Panc1 (cell line): Measurements from ENCODE around the gene CREB5. TPM values are rescaled to one million over a fixed set of nuclear protein-coding genes. Genes with fewer than 3 reads are reported as not detected.

Source experiments
- ATAC-seq: fragments of 200-7000 bp; cut with Tn5 transposase; 2 replicates; pipeline ENCODE4 v1.9.1; 2020; ENCODE audit warnings: mild to moderate bottlenecking, moderate library complexity
- BruUV-seq: library from RNA; stranded (reverse); fragments of 400-500 nt; replicated peaks from 2 replicates; lab custom pipeline; 2021; lab: Mats Ljungman, UMichigan
- CTCF ChIA-PET: fragments of 300-600 bp; sonication (Branson Sonifier 250); formaldehyde crosslinking; loops from one replicate; lab custom pipeline; 2022; ENCODE audit warnings: antibody characterized with exemption; lab: Charles Lee
- POLR2A ChIA-PET: fragments of 300-600 bp; sonication (Branson Sonifier 250); formaldehyde crosslinking; loops from one replicate; lab custom pipeline; 2022; ENCODE audit warnings: antibody characterized with exemption; lab: Charles Lee
- DNase-seq: peaks from one replicate; pipeline ENCODE4 v3.0.0-alpha.2; 2010; ENCODE audit warnings: low read depth, low spot score
- H3K27ac ChIP-seq: 2 replicates; pipeline ENCODE4 v1.5.1; 2011; ENCODE audit warnings: mild to moderate bottlenecking, low read length, inconsistent platforms
- H3K27me3 ChIP-seq: fragments of 200-500 bp; sonication (Bioruptor generic); 2 replicates; pipeline ENCODE4 v1.6.0; 2014; ENCODE audit warnings: low read length, inconsistent platforms; ENCODE audit not compliant: control insufficient read depth, insufficient read depth
- H3K36me3 ChIP-seq: fragments of 200-500 bp; sonication (Bioruptor generic); 2 replicates; pipeline ENCODE4 v1.5.1; 2014; ENCODE audit warnings: inconsistent platforms, mild to moderate bottlenecking, low read length, moderate library complexity; ENCODE audit not compliant: control insufficient read depth, insufficient read depth
- H3K4me1 ChIP-seq: 2 replicates; pipeline ENCODE4 v1.5.1; 2011; ENCODE audit warnings: inconsistent platforms, mild to moderate bottlenecking, low read length, moderate library complexity; ENCODE audit not compliant: control insufficient read depth, insufficient read depth
- H3K4me3 ChIP-seq, 2 experiments: 2 replicates each; pipeline ENCODE4 v1.5.1; 2011 to 2012; ENCODE audit warnings: low read depth in 2 of 2, low read length in 2 of 2, mild to moderate bottlenecking in 2 of 2, inconsistent platforms in 1 of 2, moderate library complexity in 1 of 2
- H3K9me3 ChIP-seq: fragments of 200-500 bp; sonication (Bioruptor generic); 2 replicates; pipeline ENCODE4 v1.5.1; 2014; ENCODE audit warnings: low read depth, mild to moderate bottlenecking, inconsistent platforms, low read length, moderate library complexity; ENCODE audit not compliant: control insufficient read depth, insufficient read depth
- CTCF ChIP-seq: fragments of 450-650 bp; IDR thresholded peaks from 2 replicates; pipeline ENCODE4 v1.5.1; 2017; ENCODE audit warnings: mild to moderate bottlenecking
- POLR2AphosphoS5 ChIP-seq: IDR thresholded peaks from 2 replicates; pipeline ENCODE4 v1.6.1; 2012; ENCODE audit warnings: mild to moderate bottlenecking, low read depth, low read length, moderate library complexity
- REST ChIP-seq, 2 experiments: IDR thresholded peaks; 2 replicates each; pipeline ENCODE4 v1.6.1; 2011 to 2012; ENCODE audit warnings: low read depth in 2 of 2, control low read depth in 1 of 2, low read length in 1 of 2, mild to moderate bottlenecking in 1 of 2, moderate library complexity in 1 of 2; ENCODE audit not compliant: insufficient read depth in 1 of 2
- SIN3A ChIP-seq: IDR thresholded peaks from 2 replicates; pipeline ENCODE4 v1.6.1; 2012; ENCODE audit warnings: low read depth, mild to moderate bottlenecking, low read length, moderate library complexity, borderline replicate concordance; ENCODE audit not compliant: insufficient read depth
- TCF7L2 ChIP-seq: IDR thresholded peaks from 2 replicates; pipeline ENCODE4 v1.6.1; 2011; ENCODE audit warnings: mild to moderate bottlenecking, low read depth, low read length, inconsistent platforms
- in situ Hi-C: cut with HindIII; loops from 2 replicates; pipeline ENCODE4 v1.10.0; 2016; ENCODE audit warnings: low sequenced_read_pairs, low pct_unique_long_range_greater_than_20kb
- intact Hi-C: fragments of 100-400 bp; cut with micrococcal nuclease; formaldehyde crosslinking; loops from one replicate; pipeline ENCODE4 v1.10.0; 2022; ENCODE audit not compliant: unreplicated experiment
- total RNA-seq: library from RNA; stranded (reverse); gene quantifications from one replicate; pipeline ENCODE4 v1.2.1, GENCODE V29; 2021; ENCODE audit not compliant: unreplicated experiment

The CREB5 gene
- total RNA-seq, 1 experiment from 2014 or later = 3.1 TPM

GRCh38 chr7:28724563-28724962 lies 312.2 kb downstream of the CREB5 start:
- in situ Hi-C loops = no loop called here
- POLR2A ChIA-PET = no interaction called here

GRCh38 chr7:28725045-28725642 lies 312.8 kb downstream of the CREB5 start:
- BruUV-seq = no TSS peak
- intact Hi-C loops (no loop called here), in situ Hi-C loops (no loop called here)
- ChIA-PET CTCF (interaction anchor here (0.7 kb wide), 1 partner anchor 8 kb away, joined by 3 read pairs; no protein-coding TSS in a partner anchor), POLR2A (no interaction called here)
- H3K36me3 ChIP-seq = no peaks in the 10 kb centered on the region
- DNase-seq (no peak), ATAC-seq (no peak)
- H3K9me3 ChIP-seq = no peaks in the 10 kb centered on the region
- no peaks in the 10 kb centered on the region for H3K27me3 ChIP-seq
- H3K27ac ChIP-seq = no peak overlapping the region
- H3K4me1 ChIP-seq = no peaks in the 10 kb centered on the region
- H3K4me3 ChIP-seq = no peak overlapping the region
- TF ChIP-seq REST (IDR thresholded peaks at IDR 0.05; ENCODE audit: insufficient read depth in 1 of 2, low read depth in 2 of 2, low read length in 1 of 2) (no peak), SIN3A (no peak), CTCF (no peak), TCF7L2 (no peak), POLR2AphosphoS5 (no peak)

More at GRCh38 chr7:28724563-28724962, 312.2 kb downstream of the CREB5 start:
- CTCF ChIA-PET = no interaction called here
- no peak for ATAC-seq
- H3K4me1 ChIP-seq = no peaks in the 10 kb centered on the region
- no peak for DNase-seq
- no peaks in the 10 kb centered on the region for H3K36me3 ChIP-seq
- TF ChIP-seq CTCF (no peak), REST (IDR thresholded peaks at IDR 0.05; ENCODE audit: insufficient read depth in 1 of 2, low read depth in 2 of 2, low read length in 1 of 2) (no peak), POLR2AphosphoS5 (no peak), SIN3A (no peak), TCF7L2 (no peak)
- no peak overlapping the region for H3K27ac ChIP-seq
- H3K27me3 ChIP-seq = no peaks in the 10 kb centered on the region
- no peaks in the 10 kb centered on the region for H3K9me3 ChIP-seq
- no TSS peak for BruUV-seq
- intact Hi-C loops = no loop called here
- no peak overlapping the region for H3K4me3 ChIP-seq
